ENCODE results near the gene NGRN.

The NGRN gene

DNA sequence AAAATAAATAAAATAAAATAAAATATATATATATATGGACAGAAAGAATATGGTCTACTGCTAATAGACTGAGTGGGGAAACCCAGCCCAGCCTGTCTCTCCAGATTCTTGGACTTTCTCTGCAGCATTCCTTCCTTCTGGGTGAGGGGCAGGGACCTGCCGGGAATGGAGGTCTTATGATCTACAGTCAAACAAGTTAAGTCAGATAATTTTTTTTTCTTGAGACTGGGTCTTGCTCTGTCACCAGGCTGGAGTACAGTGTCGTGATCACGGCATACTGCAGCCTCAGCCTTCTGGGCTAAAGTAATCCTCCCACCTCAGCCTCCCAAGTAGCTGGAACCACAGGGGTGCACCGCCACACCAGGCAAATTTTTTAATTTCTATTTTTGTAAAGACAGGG is 53.1 kb downstream of the NGRN start:
- no peak for DNase-seq (ENCODE audit: low read depth)

DNA sequence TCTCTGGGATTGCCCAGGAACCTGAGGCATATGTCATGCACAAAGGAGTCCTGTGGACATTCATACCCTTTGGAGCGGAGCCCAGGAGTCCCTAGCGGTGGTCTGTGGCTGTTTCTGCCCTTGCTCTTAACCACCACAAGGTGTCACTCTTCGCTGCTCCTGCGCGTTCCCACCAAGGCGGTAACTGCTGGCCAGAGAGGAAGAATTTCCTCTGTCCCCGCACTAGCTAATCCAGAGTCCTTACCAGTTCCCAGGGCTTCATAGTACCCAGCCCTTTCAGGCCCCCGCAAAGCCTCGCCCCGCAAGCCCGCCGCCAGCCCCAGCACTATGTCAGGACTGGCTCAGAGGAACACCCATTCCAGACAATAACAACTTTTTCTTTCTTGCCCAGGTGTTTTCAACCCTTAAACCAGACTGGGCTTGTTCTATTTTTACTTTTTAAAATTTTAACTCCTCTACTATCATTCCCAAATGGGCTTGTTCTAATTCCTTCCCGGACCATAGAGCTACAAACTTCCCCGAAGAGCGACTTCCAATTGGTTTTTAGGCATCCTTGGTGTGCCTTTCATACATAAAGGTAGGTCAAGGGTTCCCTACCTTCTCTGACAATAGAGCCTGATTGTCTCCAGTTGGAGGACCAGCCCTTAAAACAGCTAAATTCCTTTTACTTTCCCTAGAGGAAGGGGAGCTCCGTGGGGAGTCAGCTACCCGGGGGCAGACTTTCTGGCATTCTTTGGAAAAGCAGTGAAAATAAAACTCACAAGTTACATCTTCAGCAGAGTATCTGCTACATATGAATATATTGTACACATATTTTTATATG is 54.8 kb downstream of the NGRN start:
- peak; percentile 84 for DNase-seq (ENCODE audit: low read depth)

DNA sequence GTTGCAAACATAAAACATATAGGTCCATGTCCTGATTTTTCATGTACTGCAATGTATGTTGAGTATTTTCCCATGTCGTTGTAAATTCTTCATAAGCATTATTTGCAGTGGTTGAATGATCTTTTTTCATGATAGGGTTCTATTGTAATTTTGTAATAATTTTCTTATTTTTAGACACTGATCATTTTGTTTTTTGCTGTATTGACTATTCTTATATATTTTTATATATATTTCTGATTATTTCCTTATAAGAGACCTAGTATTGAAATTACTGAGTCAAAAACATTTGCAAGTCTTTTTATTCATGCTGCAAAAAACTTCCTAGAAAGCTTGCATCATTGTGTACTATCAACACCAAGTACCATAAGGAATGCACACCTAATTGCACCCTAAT is 55.4 kb downstream of the NGRN start:
- DNase-seq (ENCODE audit: low read depth), result no peak
